Ascending aorta (tissue), 2 donors: Measurements from ENCODE around the gene RTEL1. TPM values are rescaled to one million over a fixed set of nuclear protein-coding genes. Genes with fewer than 3 reads are reported as not detected.
"Not testable (repeated sequence)": the region's sequence is repeated elsewhere in the genome, so short reads cannot be mapped to it uniquely, and the experiment has no call there.

ENCODE experiments used
- DNase-seq, 2 donors: peaks; one replicate each; pipeline ENCODE4 v3.0.0-alpha.2; 2019; ENCODE audit warnings: low spot score in 2 of 2
- H3K27ac ChIP-seq, 2 donors: fragments of 200-600 bp; sonication (generic); one replicate each; pipeline ENCODE4 v1.5.1; 2016 to 2017; ENCODE audit warnings: mild to moderate bottlenecking in 1 of 2
- H3K27me3 ChIP-seq: fragments of 200-600 bp; sonication (generic); one replicate; pipeline ENCODE4 v1.5.1; 2017
- H3K36me3 ChIP-seq, 2 donors: fragments of 200-600 bp; sonication (generic); one replicate each; pipeline ENCODE4 v1.5.1; 2016
- H3K4me1 ChIP-seq, 2 donors: fragments of 200-600 bp; sonication (generic); one replicate each; pipeline ENCODE4 v1.5.1; 2016 to 2017; ENCODE audit warnings: mild to moderate bottlenecking in 1 of 2
- H3K4me3 ChIP-seq, 2 donors: fragments of 200-600 bp; sonication (generic); one replicate each; pipeline ENCODE4 v1.5.1; 2016 to 2017; ENCODE audit warnings: mild to moderate bottlenecking in 1 of 2
- H3K9me3 ChIP-seq, 2 donors: fragments of 200-600 bp; sonication (generic); one replicate each; pipeline ENCODE4 v1.5.1; 2016
- CTCF ChIP-seq, 3 experiments: fragments of 200-600 bp in 2 of 3; fragments of 450-650 bp in 1 of 3; sonication (generic) in 2 of 3; IDR thresholded peaks; one replicate each; pipeline ENCODE4 v1.5.1; 2016 to 2019; ENCODE audit warnings: antibody characterized with exemption in 3 of 3, mild to moderate bottlenecking in 1 of 3, moderate library complexity in 1 of 3
- intact Hi-C: fragments of 100-400 bp; cut with DNase I; formaldehyde crosslinking; loops from one replicate; pipeline ENCODE4 v1.15.1; 2023
- total RNA-seq: library from RNA; depleted of rRNA; stranded (reverse); fragments of >200 nt; gene quantifications from one replicate; pipeline ENCODE4 v1.1.0, GENCODE V29; 2016

RTEL1 gene
- total RNA-seq, 1 donor from 2014 or later: 80.6 TPM

GRCh38 chr20:63626424-63627128 is 31.5 kb upstream of the RTEL1 start, which contains the start of gene GMEB2:
Gene GMEB2, minus strand, starts transcription at chr20:63627101. Its CDS starts 7,704 bp downstream, at chr20:63619397.
- H3K36me3 ChIP-seq: no peaks in the 10 kb centered on the region
- peak within 1 kb of the TSS; percentile 98 for H3K27ac ChIP-seq
- no peaks in the 10 kb centered on the region for H3K27me3 ChIP-seq
- peak in 1 of 2 donors; percentile 76 for DNase-seq
- peak within 1 kb of the TSS; percentile 88 to 100 for H3K4me3 ChIP-seq
- TF ChIP-seq CTCF (IDR thresholded peaks at IDR 0.05): no peak
- intact Hi-C loops: loop anchor here (1.0 to 10.0 kb wide), 8 partner anchors 32 to 436 kb away; partner anchors contain the start of genes DNAJC5, HELZ2, LIME1 and RTEL1
- peaks cover 6 to 7% of the 10 kb centered on the region in 2 donors for H3K4me1 ChIP-seq
- H3K9me3 ChIP-seq: no peaks in the 10 kb centered on the region

DNA sequence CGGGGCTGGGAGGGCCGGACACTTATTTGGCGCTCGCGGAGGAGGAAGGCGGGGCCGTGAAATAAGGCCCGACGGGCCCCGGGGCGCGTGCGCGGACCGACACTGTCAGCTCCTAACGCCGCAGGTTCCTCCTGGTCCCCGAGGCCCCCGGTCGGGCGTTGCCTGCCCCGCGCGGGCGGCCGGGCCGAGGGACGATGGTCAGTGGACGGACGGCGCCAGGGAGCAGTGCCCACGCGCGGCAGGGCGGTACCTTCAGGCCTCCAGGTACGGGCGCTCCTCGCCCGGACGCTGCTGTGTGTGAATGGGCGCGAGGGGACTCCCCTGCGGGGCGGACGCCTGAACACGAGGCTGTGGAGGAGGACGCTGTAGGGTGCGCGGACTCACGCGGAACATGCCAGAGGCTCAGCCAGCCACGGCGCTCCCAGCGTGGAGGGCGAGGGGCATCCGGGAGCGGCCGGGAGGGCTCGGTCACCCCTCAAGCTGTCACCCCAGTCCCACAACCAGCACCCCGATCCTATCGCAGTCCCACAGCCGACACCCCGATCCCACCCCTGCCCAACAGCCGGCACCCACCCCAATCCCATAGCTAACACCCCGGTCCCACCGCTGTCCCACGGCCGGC is 30.9 kb upstream of the RTEL1 start:
- Histone ChIP-seq H3K4me3 (peak overlapping the region; percentile 79 to 100), H3K36me3 (no peaks in the 10 kb centered on the region), H3K27me3 (no peaks in the 10 kb centered on the region), H3K4me1 (peaks cover 6 to 7% of the 10 kb centered on the region in 2 donors), H3K9me3 (no peaks in the 10 kb centered on the region), H3K27ac (peak overlapping the region; percentile 89 to 98)
- intact Hi-C loops: loop anchor here (1.0 to 10.0 kb wide), 8 partner anchors 31 to 435 kb away; partner anchors contain the start of genes DNAJC5, HELZ2, LIME1 and RTEL1
- no peak for TF ChIP-seq CTCF (IDR thresholded peaks at IDR 0.05)
- peak; percentile 76 to 97 for DNase-seq

- peak overlapping the region; percentile 89 to 98 for H3K27ac ChIP-seq
- no peak for DNase-seq
- intact Hi-C loops: loop anchor here (1.0 to 10.0 kb wide), 8 partner anchors 31 to 435 kb away; partner anchors contain the start of genes DNAJC5, HELZ2, LIME1 and RTEL1
Observed at GRCh38 chr20:63627751-63628245, 30.3 kb upstream of the RTEL1 start.

GRCh38 chr20:63628246-63628975 is 29.7 kb upstream of the RTEL1 start:
- H3K36me3 ChIP-seq: no peaks in the 10 kb centered on the region
- TF ChIP-seq CTCF (IDR thresholded peaks at IDR 0.05): no peak
- H3K9me3 ChIP-seq: no peaks in the 10 kb centered on the region
- no peaks in the 10 kb centered on the region for H3K27me3 ChIP-seq
- peak in 1 of 2 donors; percentile 82 for DNase-seq
- peak overlapping the region in 1 of 2 donors; percentile 98 for H3K27ac ChIP-seq
- H3K4me3 ChIP-seq: peak overlapping the region; percentile 79 to 100
- H3K4me1 ChIP-seq: peaks cover 6 to 7% of the 10 kb centered on the region in 2 donors
- intact Hi-C loops: loop anchor here (5.0 to 10.0 kb wide), 7 partner anchors 56 to 434 kb away; partner anchors contain the start of genes DNAJC5, HELZ2, LIME1 and SLC2A4RG

More at GRCh38 chr20:63627751-63628245, 30.3 kb upstream of the RTEL1 start:
- peak overlapping the region; percentile 79 to 100 for H3K4me3 ChIP-seq
- TF ChIP-seq CTCF (IDR thresholded peaks at IDR 0.05): no peak
- H3K9me3 ChIP-seq: no peaks in the 10 kb centered on the region
- no peaks in the 10 kb centered on the region for H3K36me3 ChIP-seq
- peaks cover 6 to 7% of the 10 kb centered on the region in 2 donors for H3K4me1 ChIP-seq
- H3K27me3 ChIP-seq: no peaks in the 10 kb centered on the region

DNA sequence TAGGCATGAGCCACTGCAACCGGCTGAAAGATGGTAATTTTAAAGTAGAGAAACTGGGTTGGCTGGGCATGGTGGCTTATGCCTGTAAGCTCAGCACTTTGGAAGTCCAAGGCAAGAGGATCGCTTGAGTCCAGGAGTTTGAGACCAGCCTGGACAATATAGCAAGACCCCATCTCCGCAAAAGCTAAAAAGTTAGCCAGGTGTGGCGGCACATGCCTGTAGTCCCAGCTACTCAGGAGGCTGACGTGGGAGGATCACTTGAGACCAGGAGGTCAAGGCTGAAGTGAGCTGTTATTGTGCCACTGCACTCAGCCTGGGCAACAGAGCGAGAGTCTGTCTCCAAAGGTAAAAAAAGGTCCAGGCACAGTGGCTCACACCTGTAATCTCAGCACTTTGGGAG is 27.2 kb upstream of the RTEL1 start:
- H3K27me3 ChIP-seq, intact Hi-C loops, H3K36me3 ChIP-seq, H3K9me3 ChIP-seq, H3K27ac ChIP-seq, H3K4me3 ChIP-seq, H3K4me1 ChIP-seq, DNase-seq: not testable (repeated sequence)

DNA sequence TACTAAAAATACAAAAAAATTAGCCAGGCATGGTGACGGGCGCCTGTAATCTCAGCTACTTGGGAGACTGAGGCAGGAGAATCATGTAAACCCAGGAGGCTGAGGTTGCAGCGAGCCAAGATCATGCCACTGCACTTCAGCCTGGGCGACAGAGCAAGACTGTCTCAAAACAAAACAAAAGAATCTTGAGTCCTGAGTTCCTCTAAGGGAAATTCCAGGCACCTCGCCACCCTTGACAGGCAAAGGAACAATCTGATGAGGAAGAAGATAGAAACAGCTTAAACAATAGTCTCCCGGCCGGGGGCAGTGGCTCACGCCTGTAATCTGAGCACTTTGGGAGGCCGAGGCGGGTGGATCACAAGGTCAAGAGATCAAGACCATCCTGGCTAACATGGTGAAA is 26.7 kb upstream of the RTEL1 start:
- H3K27ac ChIP-seq, H3K4me1 ChIP-seq, DNase-seq, H3K36me3 ChIP-seq, intact Hi-C loops, H3K9me3 ChIP-seq, H3K4me3 ChIP-seq, H3K27me3 ChIP-seq: not testable (repeated sequence)
